ENCODE measurements around the gene SPR.
A peak's percentile ranks its signal among the peaks of the same experiment; 100 is the strongest.
"Not testable (repeated sequence)": the region's sequence is repeated elsewhere in the genome, so short reads cannot be mapped to it uniquely, and the experiment has no call there.

SPR gene

DNA sequence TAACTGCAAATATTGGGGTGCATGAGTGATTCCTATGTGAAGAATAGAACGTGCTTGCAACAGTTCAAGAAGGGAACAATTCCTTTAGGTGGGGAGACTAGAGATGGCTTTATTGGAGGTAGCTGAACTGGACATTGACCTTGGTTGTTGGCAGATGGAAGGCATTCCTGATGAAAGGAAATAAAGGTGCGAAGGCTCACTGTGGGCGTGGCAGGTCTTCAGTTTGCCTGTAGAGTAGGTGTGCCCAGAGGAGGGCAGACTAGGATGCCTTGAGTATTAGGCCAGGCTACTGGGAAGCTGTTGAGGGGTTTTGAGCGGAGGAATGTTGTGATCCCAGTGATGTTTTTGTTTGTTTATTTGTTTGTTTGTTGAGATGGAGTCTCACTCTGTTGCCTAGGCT, 2.8 kb downstream of the SPR start:
- no peak for DNase-seq

DNA sequence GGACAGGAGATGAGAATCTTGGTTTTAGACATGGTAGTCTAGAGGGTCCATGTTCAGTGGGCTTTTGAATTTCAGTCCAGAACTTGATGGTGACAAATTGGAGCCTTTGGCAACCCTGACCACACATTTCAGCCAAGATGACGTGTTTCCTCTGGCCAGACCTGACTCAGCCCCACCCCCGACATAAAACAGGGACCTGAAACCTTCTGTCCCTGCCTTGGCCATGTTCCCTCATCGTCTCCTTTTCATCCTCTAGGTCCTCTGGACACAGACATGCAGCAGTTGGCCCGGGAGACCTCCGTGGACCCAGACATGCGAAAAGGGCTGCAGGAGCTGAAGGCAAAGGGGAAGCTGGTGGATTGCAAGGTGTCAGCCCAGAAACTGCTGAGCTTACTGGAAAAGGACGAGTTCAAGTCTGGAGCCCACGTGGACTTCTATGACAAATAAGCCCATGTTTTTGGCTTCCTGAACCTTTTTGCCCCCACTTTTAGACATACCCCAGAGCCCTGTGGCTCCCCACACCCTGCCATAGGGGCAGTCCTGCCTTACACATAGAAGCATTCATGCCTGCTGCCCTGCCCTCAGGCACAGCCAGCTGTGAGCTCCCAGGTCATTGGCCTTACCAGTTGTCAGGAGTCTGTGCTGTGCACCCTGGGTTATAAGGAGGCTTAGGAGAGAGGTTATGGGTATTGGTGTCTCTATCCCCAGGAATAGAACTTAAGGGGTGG, 4.0 kb downstream of the SPR start:
- DNase-seq, result no peak

DNA sequence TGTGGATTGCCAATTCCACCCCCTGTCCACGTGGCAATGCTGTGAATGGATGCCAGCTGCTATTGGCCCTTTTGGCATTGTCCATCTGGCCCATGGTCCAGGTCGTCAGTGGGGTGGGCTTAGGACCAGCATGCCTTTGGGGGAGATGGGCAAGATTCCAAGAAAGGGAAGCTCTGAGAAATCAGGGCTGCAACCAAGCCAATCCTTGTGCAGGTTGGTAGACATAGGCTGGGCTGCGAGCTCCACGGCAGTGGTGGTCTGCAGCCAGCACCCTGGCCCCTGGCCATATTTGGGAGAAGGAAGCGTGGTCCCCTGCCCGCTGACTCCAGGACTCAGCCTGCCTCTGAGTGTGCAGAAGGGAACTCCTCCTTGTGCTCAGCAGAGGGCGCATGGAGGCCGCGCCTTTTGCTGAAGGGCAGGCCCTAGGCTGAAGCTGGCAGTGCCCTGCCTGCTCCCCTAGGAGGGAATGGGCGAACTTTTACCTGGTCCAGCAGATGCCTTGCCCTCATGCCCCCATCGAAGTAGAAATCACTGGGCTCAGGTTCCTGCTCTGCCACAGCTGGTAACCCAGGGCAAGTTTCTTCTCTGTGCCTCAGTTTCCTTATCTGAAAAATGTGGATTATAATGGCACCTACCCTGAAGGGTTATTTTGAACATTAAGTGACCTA, 5.4 kb downstream of the SPR start:
- DNase-seq, result peak; percentile 61

DNA sequence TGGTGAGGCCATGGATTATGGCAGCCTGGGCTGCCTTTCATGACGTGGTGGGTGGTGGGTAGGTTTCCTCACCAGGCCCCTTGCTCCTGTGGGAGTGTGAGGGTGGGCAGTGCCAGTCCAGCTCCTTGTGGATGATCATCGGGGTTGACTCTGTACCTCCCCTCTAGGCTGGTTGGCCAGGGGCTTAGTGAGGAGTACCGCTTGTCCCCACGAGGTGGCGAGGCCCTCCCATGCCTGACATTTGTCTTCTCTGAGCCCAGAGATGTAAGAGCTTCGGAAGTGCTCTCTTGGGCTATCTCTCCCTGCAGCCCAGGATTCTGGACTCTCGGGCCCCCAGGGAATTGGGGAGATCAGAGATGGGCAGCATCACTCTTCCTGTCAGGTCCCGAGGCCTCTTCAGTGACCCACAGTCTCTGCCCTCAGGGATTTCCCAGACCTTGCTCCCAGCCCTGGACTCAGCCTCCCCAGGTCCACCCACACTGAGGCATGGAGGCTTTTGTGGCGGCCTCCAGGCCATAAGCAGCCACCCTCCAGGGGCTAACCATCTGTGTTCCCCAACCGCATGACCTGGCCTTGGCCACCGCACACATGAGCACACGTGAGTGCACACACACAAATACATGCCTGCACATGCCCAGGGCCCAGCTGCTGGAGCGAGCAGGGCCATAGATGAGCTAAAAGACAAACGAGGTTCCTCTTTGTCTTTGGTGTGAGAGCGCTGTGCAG, 6.5 kb downstream of the SPR start:
- DNase-seq, result peak; percentile 55

DNA sequence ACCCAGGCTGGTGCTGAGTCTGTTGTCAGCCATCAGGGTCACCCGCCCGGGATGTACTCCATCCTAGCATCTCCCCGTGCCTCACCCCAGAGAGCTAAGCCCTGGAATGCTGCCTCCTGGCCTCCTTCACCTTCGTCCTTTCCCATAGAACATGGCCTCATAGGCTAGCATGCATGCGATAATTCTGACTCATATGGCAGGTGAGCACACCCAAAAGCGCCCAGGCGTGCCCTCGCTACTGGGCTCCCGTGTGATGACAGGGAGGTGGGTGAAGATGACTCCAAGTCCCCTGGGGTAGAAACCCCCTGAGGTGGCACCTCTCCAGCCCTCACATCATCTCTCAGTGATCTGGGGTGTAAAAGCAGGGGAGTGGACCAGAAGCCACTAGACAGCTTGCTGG, 7.3 kb downstream of the SPR start:
- DNase-seq, result no peak

DNA sequence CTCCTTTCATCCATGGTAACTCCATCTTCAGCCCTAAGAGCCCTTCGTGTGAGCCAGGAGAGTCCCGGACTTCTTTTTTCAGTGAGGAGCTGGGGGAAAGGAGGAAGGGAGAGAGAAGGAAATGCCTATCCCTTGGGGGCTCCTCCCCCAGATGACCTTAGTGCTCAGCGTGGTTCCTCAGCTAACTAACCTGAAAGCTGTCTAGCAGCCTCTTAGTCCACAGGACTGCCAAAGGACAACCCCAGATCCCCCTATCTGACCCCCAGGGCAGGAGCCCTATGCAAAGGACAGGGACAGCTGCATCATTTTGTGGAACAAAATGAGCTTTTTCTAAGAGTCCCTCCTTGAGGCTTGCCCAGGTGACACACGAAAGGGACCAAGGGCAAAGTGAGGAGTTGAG, 7.9 kb downstream of the SPR start:
- no peak for DNase-seq

DNA sequence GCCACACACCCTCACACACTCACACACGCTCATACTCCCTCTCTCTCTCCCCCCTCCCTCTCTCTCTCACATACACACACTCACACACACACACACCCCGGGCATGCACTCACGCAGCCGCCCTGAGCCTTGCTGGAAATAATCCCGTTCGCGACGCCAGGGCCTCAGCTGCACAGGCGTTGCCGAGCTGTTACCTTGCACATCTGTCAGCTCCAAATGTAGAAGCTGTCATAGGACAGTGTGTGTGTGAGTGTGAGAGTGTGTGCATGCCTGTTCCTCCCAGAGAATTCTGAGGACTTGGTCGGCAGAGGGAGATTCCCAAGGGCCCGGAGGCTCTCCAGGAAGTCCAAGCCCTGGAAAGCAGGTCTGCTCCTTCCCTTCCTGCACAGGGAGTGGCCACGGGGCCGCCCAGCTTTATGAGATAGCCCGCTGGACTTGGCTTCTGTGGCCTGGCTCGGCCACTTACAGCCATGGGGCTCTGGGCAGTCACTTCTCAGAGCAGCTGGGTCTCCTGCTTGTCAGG, 8.6 kb downstream of the SPR start:
- no peak for DNase-seq

DNA sequence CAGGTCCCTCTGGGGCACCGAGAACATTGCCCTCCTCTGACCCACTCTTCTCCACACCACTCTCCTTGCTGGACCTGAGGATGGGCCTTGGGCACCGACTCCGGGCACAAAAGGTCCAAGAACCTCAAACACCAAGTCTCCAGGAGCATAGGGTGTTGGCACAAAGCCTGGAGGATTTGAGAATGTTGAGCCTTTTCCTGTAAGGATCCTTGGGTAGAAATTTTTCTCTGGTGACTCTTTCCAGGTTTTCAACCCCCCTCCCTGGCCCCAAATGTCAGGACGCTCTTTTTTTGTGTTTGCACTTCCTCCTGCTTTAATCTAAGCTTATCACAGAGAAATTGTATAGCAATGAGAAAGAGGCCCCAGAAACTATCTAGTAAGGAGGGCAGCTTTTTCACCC, 9.2 kb downstream of the SPR start:
- no peak for DNase-seq

DNA sequence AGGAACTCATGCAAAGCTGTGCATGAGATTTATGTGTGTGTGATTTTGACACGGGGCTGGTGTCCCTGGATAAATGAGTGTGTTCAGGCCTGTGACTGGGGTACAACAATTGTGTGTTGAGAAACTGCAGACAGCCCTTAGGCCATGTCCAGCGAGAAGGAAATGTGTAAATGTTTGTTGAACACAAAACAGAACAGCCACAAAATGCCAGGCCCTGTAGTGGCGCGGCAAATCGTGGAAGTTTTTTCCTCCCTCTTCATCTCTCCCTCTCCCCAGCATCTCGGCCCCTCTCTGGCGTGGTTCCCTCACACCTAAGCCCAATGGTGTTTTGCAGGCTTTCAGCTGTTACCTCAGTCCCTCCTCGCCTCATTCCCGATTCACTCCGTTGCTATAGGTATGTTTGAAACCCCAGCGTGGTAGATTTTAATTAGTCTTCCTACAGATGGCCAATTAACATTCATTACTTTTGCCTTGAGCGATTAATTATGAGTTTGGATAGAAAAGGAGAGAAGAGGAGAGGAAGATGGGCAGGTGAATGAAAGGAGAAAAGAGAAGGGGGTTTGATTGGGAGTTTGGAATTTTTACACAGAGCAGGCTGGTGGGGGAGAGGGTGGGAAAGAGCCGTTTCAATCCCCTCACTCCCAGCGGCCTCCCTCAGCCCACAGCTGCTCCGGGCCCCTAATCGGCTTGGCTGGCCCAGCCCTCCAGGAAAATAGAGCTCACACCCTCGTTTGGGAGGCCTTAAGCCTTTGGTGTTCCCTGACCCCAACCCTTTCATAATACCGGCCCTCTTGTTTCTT, 10.8 kb downstream of the SPR start:
- no peak for DNase-seq

DNA sequence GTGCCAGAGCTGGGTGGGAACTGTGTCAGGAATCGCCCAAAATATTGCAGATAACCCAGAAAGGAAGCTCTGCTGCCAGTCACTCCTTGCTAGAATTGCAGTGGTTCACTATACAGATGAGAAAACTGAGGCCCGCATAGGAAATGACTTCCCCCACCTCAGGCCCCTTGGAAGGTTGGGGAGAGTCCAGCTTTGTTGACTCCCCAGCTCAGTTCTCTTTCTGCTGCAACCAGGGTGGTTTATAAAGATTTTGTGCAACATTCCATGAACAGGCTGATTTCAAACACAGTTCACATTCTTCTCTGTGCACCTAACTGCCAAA, 11.3 kb downstream of the SPR start:
- DNase-seq, result no peak

DNA sequence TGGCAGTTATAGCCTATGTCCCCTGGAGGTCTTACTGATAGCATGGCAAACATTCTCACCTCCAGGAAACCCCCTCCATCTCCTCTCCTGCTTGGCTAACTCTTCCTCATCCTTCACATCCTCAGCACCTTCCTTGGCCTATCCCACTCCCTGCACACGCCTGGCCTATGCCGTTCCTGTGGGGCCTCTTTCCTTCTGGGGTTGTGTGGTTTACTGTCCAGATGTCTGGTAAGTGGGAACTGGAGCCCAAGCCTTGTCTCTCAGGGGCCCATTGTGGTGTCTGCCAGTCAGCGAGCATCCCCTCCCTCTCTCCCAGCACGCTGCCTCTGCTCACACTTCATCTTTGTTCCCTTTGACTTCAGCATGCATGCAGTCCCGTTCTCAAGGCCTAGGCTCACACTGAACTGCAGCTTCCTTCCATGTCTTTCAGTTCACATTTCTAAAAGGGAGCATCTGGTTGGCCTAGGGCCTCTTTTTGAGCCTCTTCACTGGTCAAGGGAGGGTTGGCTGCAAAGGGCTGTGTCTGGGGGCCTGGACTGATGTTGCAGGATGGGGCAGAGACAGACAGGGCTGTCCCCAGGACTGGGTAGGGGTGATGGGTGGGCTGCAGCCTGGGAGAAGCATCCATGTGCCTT, 13.1 kb downstream of the SPR start:
- no peak for DNase-seq

DNA sequence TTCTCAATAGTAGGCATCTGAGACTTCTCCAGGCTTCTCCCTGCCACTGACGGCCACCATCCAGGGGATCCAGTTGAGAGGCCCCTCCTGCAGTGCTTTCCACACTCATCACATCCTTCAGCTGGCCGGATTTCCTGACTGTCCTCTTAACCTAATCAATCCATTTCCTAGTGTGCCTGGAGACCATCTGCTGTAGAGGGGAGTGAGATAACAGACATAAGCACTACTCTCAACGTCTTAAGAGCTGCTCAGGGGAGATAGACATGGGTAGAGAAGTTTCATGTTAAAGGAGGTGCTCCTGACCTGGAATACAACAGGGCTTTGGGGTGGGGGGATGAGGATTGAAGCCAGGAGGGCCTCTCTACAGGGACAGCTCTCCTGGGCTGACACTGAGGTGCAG, 14.2 kb downstream of the SPR start:
- no peak for DNase-seq

DNA sequence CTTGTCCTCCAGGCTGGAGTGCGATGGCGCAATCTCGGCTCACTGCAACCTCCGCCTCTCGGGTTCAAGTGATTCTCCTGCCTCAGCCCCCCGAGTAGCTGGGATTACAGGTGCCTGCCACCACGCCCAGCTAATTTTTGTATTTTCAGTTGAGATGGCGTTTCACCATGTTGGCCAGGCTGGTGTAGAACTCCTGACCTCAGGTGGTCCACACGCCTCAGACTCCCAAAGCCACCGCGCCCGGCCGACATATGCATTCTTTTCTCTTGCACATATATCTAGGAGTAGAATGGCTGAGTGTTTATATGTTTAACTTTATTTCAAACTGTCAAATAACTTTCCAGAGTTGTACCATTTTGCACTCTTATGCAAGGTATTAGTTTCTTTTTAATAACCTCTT, 20.2 kb downstream of the SPR start:
- not testable (repeated sequence) for DNase-seq

DNA sequence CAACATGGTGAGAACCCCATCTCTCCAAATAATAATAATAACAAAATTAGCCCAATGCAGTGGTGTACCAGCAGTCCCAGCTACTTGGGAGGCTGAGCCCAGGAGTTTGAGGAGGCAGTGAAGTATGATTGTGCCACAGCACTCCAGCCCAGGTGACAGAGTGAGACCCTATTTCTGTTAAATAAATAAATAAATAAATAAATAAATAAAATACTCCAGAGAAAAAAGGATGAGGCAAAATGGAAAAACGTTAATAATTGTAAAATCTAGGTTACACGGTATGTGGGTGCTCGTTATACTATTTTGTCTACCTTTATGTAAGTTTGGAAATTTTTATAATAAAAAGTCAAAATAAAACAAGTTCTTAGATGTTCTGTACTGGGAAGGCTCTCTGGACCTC, 21.5 kb downstream of the SPR start:
- no peak for DNase-seq

DNA sequence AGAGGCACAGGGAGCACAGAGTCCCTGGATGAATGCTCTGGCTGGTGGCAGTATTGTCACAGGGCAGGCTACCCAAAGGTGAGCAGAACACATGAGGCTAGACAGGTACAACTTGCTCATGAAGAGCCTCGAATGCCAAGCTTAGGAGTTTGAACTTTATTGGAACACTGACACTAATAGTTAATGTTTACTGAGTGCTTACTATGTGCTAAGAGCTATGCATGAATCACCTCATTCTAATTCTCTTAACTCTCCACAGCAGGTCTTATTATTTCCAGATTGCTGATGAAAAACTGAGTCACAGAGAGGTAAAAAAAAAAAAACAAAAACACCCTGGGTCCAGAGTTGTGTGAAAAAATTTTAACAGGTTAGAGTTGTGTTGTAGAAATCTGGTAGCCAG, 24.0 kb downstream of the SPR start:
- no peak for DNase-seq

DNA sequence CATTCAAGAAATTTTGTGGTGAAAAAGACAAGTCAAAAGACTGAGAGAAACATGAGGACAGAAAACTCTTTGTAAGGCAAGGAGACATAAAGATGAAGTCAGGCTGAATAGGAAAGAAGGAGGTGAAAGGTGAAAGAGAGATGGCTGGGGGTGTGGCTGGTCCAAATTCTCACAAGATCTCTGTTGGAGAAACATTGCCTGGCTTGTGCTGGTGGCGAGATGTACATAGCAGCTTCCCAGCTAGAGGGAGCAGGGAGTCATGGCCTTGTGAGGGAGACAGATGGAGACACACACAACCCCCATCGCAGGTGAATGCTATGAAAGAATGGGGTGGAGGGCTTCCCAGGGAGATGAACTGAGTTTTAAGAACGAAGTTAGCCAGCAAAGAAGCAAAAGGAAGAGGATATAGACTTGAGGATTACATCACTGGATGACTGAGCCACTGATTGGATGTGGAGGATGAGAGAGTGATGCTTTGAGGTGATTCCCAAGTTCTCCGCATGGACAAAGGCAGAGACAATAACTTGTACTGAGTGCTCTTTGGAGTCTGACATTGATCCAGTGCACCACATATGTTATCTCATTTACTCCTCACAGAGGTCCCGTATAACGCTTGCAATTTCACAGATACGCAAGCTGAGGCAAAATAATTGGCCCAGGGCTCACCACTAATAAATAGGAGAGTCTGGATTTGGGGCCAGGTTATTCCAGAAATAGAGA, 26.4 kb downstream of the SPR start:
- DNase-seq, result no peak

DNA sequence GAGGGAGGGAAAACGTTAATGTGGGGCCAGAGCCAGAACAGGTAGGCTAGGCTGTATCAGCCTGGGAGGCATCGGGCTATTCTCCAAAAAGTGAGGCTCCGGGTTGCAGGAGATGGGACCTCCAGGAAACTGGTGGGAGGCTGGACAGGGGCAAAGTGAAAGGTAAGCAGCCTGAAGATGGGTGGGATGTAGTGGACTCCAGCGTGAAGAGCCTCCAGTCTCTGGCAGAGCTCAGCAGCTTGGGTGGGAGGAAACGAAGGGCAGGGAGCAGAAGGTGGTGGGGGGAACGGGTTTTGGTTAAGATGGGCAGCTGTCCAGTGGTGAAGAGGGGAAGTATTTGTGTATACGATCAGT, 27.0 kb downstream of the SPR start:
- DNase-seq, result no peak

DNA sequence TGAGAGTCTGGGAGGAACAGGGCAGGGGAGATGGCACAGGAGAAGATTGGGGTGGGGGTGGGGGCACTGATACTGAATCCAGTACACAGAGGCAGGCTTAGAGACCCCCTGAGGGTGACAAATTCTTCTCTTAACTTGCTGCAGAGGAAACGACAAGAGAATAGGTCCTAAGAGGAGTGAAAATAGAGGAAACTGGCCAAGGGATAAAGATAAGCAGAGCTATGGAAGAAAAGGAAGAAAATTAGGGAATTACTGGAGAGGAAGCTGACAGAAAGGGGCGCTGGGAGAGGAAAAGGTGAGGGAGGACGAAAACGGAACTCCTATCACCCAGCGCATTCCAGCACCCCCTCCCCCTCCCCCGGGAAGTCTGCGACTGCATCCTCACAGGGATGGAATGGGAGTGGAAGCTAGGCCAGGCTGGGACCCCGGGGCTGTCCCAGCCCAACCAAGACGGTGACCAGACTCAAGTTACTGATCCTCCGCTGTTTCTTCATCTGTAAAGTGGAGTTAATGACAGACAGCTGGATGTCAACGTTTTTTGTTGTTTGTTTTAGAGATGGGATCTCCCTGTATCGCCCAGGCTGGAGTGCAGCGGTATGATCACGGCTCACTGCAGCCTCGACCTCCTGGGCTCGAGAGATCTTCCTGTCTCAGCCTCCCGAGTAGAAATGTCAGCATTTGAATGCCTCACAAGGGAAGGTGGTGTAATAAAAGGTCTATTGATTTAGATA, 27.5 kb downstream of the SPR start:
- DNase-seq, result no peak

DNA sequence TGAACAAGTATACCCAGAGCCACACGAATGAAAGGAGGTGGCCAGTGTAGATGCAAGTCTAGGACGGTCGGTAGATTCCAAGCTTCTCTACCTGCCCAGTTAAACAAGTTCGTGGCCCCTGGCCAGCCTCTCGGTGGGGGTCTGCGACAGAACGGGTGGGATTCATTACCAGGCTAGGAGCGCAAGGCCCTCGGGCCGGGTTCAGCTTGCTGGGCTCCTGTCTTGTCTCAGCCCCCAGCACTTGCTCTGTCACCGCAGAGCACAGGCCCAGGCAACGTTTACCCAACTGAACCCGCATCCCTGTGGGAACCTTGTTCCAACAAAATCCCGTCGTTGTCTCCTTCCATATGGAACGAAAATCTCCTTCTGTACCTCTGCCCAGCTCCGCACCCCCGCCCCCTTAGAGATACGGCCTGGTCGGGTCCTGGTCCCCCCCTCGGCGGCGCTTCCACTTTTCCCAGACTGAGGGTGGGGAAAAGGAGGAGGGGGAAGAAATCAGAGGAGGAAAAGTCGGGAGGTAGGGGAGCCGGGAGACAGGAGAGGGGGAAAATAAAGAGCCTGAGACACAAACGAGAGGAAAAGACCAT, 28.2 kb downstream of the SPR start:
- no peak for DNase-seq

DNA sequence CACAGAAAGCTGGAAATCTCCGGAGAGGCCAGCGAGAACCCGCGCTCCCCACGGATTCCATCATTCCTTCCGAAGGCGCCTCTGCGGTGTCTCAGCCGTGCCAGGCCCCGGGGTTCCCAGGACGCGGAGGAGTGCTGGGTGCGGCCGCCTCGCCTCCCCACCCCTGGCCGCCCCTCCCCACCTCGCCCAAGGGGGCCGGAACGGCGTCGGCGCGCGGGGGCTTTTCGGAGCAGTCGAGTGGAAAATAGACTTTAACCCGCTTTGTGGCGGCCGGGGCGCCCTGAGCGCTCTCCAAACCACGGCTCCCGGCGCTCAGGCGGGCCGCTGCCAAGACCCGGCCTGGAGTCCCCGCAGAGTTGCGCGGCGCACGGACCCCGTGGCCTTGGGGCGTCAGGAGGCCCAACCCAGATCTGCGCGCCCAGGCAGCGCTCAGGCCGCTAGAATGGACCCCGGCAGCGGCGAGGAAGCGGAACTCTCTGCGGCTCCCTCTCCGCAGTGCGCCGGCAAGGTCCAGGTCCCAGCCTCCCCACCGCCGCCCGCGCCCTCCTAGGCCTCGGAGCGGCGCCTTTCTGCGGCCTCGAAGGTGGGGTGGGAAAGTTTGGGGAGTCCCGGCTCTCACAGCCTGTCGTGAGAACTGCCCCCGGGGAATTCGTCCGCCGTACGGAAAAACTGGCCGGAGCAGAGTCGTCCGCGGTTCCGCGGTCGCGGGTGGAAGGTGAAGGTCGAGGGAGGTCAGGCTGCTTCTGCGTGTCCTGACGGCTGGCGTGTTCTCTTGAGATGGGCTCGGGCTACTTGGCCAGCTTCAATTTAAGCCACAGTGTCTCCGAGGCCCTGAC, 28.9 kb downstream of the SPR start:
- peak; percentile 38 for DNase-seq

Measured in stimulated activated CD4-positive, alpha-beta T cell treated with anti-CD3 and anti-CD28 coated beads, Interleukin-1b, Interleukin-23, amount 100 ng/mL, for 48 hours (primary cell).